Breast epithelium (tissue), 4 donors: ENCODE data around the gene LILRB1. TPM values are rescaled to one million over a fixed set of nuclear protein-coding genes. Genes with fewer than 3 reads are reported as not detected.
"Not testable (repeated sequence)": the region's sequence is repeated elsewhere in the genome, so short reads cannot be mapped to it uniquely, and the experiment has no call there.

ENCODE experiments used
- DNase-seq, 2 donors: peaks; one replicate each; pipeline ENCODE4 v3.0.0-alpha.2; 2019; ENCODE audit warnings: low spot score in 2 of 2
- H3K27ac ChIP-seq, 2 donors: fragments of 200-600 bp; sonication (generic) in 1 of 2; one replicate each; pipeline ENCODE4 v1.5.1; 2016 to 2019; ENCODE audit warnings: mild to moderate bottlenecking in 1 of 2
- H3K27me3 ChIP-seq, 2 donors: fragments of 200-600 bp; sonication (generic) in 1 of 2; one replicate each; pipeline versions ENCODE4 v1.5.1 to v1.6.0; 2017 to 2019; ENCODE audit warnings: control low read depth in 1 of 2, mild to moderate bottlenecking in 1 of 2
- H3K36me3 ChIP-seq: fragments of 200-600 bp; one replicate; pipeline ENCODE4 v1.5.1; 2019
- H3K4me1 ChIP-seq, 2 donors: fragments of 200-600 bp; sonication (generic); one replicate each; pipeline ENCODE4 v1.5.1; 2016 to 2019; ENCODE audit warnings: control low read depth in 1 of 2
- H3K4me3 ChIP-seq, 3 donors: fragments of 200-600 bp; sonication (generic); 1 replicate in 2 of 3; 2 replicates in 1 of 3; pipeline ENCODE4 v1.5.1; 2016 to 2019; ENCODE audit warnings: mild to moderate bottlenecking in 3 of 3, moderate library complexity in 2 of 3
- H3K9me3 ChIP-seq, 2 donors: fragments of 200-600 bp; sonication (generic) in 1 of 2; one replicate each; pipeline ENCODE4 v1.5.1; 2016 to 2019; ENCODE audit warnings: control low read depth in 1 of 2
- POLR2A ChIP-seq: fragments of 450-650 bp; IDR thresholded peaks from one replicate; pipeline ENCODE4 v1.6.1; 2016; ENCODE audit warnings: antibody characterized with exemption, mild to moderate bottlenecking, moderate library complexity
- POLR2AphosphoS5 ChIP-seq, 3 donors: sonication (generic); formaldehyde crosslinking; IDR thresholded peaks; one replicate each; pipeline ENCODE4 v1.6.1; 2017; ENCODE audit warnings: antibody characterized with exemption in 3 of 3
- intact Hi-C: fragments of 100-400 bp; cut with DNase I; formaldehyde crosslinking; loops from one replicate; pipeline ENCODE4 v1.15.1; 2023; ENCODE audit warnings: low total_unique reads
- total RNA-seq, 3 donors: library from RNA; depleted of rRNA; stranded (reverse); fragments of >200 nt; gene quantifications; one replicate each; pipeline ENCODE4 v1.1.0, GENCODE V29; 2016
- TF ChIP-seq, protein P1 (sequence below), 3 donors: fragments of 450-650 bp; IDR thresholded peaks; one replicate each; pipeline ENCODE4 v1.5.1; 2016 to 2017; ENCODE audit warnings: antibody characterized with exemption in 3 of 3, mild to moderate bottlenecking in 3 of 3, moderate library complexity in 3 of 3

Gene LILRB1
- 1 to 10 TPM; 1.6 to 2.6 (median 2.3) TPM for total RNA-seq

DNA sequence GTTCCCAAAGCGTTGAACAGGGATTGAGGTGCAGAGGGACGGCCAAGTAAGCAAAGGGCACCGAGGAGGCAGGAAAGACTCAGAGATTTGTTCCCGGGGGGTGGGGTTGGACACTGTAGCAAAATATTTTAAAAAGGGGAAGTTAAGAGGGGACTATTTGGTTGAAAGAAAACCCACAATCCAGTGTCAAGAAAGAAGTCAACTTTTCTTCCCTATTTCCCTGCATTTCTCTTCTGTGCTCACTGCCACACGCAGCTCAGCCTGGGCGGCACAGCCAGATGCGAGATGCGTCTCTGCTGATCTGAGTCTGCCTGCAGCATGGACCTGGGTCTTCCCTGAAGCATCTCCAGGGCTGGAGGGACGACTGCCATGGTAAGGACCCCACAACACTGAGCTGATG, at the start of gene LILRB1:
Gene LILRB1, plus strand, starts transcription at position 223 of the 400 bp plus-strand sequence. CDS start 590 bp downstream, outside the sequence.
- H3K36me3 ChIP-seq, H3K9me3 ChIP-seq, H3K4me1 ChIP-seq, DNase-seq, intact Hi-C loops, H3K27ac ChIP-seq: not testable (repeated sequence)
- Histone ChIP-seq H3K4me3 (peak within 1 kb of the TSS in 1 of 3 donors; percentile 22), H3K27me3 (peaks cover 0 to 28% of the 10 kb centered on the region in 2 donors)

DNA sequence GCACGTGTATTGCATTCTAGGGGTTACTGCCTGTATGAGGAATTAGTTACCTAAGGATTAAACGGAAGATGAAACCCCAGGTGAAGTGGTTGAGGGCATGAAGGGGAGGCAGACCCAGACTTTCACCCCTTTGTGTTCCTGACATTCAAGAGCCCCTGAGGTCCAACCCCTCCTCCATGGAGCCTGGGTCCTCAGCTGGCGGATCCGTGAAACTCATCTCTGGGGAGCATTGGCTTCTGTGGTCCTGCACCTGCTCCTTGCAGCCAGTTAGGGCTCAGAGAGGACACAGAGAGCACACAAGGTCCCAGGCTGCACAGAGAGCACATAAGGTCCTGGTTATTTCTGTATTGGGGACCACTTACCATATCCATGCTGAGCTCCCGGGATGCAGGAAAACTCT, 43.9 kb upstream of the LILRB1 start:
- no peaks in the 10 kb centered on the region for H3K4me1 ChIP-seq
- H3K36me3 ChIP-seq: no peaks in the 10 kb centered on the region
- TF ChIP-seq POLR2A: no peak
- TF ChIP-seq, protein P1, sequence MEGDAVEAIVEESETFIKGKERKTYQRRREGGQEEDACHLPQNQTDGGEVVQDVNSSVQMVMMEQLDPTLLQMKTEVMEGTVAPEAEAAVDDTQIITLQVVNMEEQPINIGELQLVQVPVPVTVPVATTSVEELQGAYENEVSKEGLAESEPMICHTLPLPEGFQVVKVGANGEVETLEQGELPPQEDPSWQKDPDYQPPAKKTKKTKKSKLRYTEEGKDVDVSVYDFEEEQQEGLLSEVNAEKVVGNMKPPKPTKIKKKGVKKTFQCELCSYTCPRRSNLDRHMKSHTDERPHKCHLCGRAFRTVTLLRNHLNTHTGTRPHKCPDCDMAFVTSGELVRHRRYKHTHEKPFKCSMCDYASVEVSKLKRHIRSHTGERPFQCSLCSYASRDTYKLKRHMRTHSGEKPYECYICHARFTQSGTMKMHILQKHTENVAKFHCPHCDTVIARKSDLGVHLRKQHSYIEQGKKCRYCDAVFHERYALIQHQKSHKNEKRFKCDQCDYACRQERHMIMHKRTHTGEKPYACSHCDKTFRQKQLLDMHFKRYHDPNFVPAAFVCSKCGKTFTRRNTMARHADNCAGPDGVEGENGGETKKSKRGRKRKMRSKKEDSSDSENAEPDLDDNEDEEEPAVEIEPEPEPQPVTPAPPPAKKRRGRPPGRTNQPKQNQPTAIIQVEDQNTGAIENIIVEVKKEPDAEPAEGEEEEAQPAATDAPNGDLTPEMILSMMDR (IDR thresholded peaks at IDR 0.05): no peak
- TF ChIP-seq POLR2AphosphoS5 (IDR thresholded peaks at IDR 0.05): no peak
- no peak for DNase-seq
- H3K4me3 ChIP-seq: no peak overlapping the region
- peaks cover 0 to 13% of the 10 kb centered on the region in 2 donors for H3K27me3 ChIP-seq
- peaks cover 4 to 25% of the 10 kb centered on the region in 2 donors for H3K9me3 ChIP-seq
- intact Hi-C loops: no loop called here
- H3K27ac ChIP-seq: no peak overlapping the region

DNA sequence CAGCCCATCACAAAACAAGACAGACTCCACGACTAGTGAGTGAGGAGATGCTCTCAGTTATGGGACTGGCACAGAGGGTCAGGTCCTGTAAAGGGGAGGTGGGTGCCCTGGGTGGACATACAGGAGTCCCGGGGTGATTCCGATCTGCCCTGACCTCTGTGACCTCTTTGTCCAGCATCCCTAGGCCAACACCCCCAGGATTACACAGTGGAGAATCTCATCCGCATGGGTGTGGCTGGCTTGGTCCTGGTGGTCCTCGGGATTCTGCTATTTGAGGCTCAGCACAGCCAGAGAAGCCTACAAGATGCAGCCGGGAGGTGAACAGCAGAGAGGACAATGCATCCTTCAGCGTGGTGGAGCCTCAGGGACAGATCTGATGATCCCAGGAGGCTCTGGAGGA, 43.3 kb upstream of the LILRB1 start:
- TF ChIP-seq POLR2AphosphoS5 (IDR thresholded peaks at IDR 0.05) (no peak), POLR2A (no peak)
- TF ChIP-seq, protein P1 (IDR thresholded peaks at IDR 0.05): no peak

DNA sequence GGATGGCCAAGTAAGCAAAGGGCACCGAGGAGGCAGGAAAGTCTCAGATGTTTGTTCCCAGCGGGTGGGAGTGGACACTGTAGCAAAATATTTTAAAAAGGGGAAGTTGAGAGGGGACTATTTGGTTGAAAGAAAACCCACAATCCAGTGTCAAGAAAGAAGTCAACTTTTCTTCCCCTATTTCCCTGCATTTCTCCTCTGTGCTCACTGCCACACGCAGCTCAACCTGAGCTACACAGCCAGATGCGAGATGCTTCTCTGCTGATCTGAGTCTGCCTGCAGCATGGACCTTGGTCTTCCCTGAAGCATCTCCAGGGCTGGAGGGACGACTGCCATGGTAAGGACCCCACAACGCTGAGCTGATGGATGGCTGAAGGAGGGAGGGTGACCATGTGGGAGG, 36.8 kb upstream of the LILRB1 start, which contains the start of gene LILRA1:
Gene LILRA1, plus strand, starts transcription at position 188 of the 400 bp plus-strand sequence. CDS start 613 bp downstream, outside the sequence.
- H3K4me1 ChIP-seq, intact Hi-C loops, H3K36me3 ChIP-seq, DNase-seq, H3K27me3 ChIP-seq, H3K4me3 ChIP-seq, H3K27ac ChIP-seq: not testable (repeated sequence)
- peaks cover 4 to 21% of the 10 kb centered on the region in 2 donors for H3K9me3 ChIP-seq

More for the DNA sequence above, 43.3 kb upstream of the LILRB1 start:
- no peak overlapping the region for H3K4me3 ChIP-seq
- no peak overlapping the region for H3K27ac ChIP-seq
- H3K9me3 ChIP-seq: peaks cover 4 to 29% of the 10 kb centered on the region in 2 donors
- H3K4me1 ChIP-seq: no peaks in the 10 kb centered on the region
- no peak for DNase-seq
- H3K36me3 ChIP-seq: no peaks in the 10 kb centered on the region
- intact Hi-C loops: no loop called here
- H3K27me3 ChIP-seq: peaks cover 0 to 13% of the 10 kb centered on the region in 2 donors

DNA sequence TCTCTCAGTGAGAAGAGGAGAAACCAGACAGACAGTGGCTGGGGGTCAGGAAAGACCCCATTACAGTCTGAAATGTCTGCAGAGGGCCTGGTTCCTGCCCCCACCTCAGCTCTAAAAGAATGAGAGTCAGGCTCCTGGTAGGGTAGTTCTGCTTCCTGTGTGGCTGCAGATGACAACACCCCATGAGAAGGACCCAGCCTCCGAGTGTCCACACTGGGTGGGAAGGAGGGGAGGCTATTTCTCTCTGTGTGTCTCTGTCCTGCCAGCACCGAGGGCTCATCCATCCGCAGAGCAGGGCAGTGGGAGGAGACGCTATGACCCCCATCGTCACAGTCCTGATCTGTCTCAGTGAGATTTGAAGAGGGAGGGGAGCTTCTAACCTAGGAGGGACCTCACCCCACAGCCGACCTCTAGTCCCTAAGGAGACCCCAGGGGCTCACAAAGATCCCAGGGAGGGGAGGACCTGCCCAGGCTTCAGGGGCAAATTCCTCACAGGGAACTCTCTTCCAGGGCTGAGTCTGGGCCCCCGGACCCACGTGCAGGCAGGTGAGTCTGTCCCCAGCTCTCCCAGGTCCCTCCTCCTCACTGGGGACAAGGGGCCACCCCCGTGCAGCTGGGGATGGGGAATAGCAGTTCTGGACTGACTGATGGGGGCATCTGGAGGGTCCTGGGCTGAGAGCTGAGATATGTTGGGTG, 36.2 kb upstream of the LILRB1 start:
- not testable (repeated sequence) for DNase-seq

DNA sequence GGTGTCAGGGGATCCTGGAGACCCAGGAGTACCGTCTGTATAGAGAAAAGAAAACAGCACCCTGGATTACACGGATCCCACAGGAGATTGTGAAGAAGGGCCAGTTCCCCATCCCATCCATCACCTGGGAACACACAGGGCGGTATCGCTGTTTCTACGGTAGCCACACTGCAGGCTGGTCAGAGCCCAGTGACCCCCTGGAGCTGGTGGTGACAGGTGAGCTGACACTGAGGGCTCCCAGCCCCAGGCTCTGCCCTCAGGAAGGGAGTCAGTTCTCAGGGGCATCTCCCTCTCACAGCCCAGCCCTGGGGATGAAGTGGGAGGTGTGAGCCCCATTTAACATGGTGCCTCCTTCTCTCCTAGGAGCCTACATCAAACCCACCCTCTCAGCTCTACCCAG, 35.5 kb upstream of the LILRB1 start:
- no peak overlapping the region for H3K4me3 ChIP-seq
- H3K4me1 ChIP-seq: no peaks in the 10 kb centered on the region
- intact Hi-C loops: no loop called here
- peaks cover 4 to 21% of the 10 kb centered on the region in 2 donors for H3K9me3 ChIP-seq
- no peak overlapping the region for H3K27ac ChIP-seq
- H3K36me3 ChIP-seq: no peaks in the 10 kb centered on the region
- peaks cover 0 to 10% of the 10 kb centered on the region in 2 donors for H3K27me3 ChIP-seq
- no peak for DNase-seq
- TF ChIP-seq, protein P1 (IDR thresholded peaks at IDR 0.05): no peak
- no peak for TF ChIP-seq POLR2AphosphoS5 (IDR thresholded peaks at IDR 0.05)
- TF ChIP-seq POLR2A: no peak

More for the DNA sequence above, 36.2 kb upstream of the LILRB1 start:
- H3K27ac ChIP-seq, intact Hi-C loops, H3K4me1 ChIP-seq, H3K4me3 ChIP-seq, H3K36me3 ChIP-seq, H3K27me3 ChIP-seq: not testable (repeated sequence)
- peaks cover 4 to 21% of the 10 kb centered on the region in 2 donors for H3K9me3 ChIP-seq

DNA sequence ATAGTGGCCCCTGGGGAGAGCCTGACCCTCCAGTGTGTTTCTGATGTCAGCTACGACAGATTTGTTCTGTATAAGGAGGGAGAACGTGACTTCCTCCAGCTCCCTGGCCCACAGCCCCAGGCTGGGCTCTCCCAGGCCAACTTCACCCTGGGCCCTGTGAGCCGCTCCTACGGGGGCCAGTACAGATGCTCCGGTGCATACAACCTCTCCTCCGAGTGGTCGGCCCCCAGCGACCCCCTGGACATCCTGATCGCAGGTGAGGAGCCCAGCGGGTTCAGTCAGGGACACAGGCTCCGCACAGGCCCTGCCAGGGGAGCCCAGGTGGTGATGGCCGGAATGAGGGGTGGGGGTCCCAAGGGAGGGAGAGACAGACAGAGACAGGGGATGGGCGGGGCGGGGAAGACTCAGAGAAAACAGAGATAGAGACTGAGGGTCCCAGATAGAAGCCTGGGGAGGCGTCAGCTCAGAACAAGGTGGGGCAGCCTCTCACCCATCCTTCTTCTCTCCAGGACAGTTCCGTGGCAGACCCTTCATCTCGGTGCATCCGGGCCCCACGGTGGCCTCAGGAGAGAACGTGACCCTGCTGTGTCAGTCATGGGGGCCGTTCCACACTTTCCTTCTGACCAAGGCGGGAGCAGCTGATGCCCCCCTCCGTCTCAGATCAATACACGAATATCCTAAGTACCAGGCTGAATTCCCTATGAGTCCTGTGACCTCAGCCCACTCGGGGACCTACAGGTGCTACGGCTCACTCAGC, 34.4 kb upstream of the LILRB1 start:
- DNase-seq, H3K36me3 ChIP-seq, intact Hi-C loops, H3K27ac ChIP-seq, H3K4me1 ChIP-seq, H3K27me3 ChIP-seq, H3K4me3 ChIP-seq: not testable (repeated sequence)
- H3K9me3 ChIP-seq: peaks cover 0 to 11% of the 10 kb centered on the region in 2 donors
